HCEC 1CT (cell line): ENCODE data around the gene CEPT1.
A peak's percentile ranks its signal among the peaks of the same experiment; 100 is the strongest.

ENCODE experiments used
- DNase-seq: peaks from one replicate; pipeline ENCODE4 v3.0.0-alpha.2; 2017

Gene CEPT1

DNA sequence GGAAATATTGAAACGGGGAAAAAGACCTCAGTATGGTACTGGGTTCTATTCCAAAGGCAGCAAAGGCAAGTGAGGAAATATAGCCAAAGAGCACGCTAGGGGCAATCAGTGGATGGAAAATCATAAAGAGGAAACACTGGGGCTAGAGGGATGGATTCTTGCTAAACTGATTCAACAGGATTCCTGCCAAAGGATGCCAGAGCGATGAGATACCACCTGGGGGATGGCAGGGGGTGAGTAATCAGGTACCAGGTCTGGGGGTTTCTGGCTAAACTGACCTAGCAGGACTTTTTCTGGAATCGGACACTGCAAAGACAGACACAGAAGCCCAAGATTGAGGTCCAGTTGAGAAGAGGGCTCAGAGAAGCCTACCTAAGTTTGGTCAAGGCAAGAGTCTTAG is 94.2 kb downstream of the CEPT1 start:
- DNase-seq = peak; percentile 26
